ENCODE measurements around the gene SPATA33. TPM values are rescaled to one million over a fixed set of nuclear protein-coding genes. Genes with fewer than 3 reads are reported as not detected.
A peak's percentile ranks its signal among the peaks of the same experiment; 100 is the strongest.
"Not testable (repeated sequence)": the region's sequence is repeated elsewhere in the genome, so short reads cannot be mapped to it uniquely, and the experiment has no call there.

SPATA33 gene
- total RNA-seq, 1 donor from 2014 or later = 42.6 TPM

DNA sequence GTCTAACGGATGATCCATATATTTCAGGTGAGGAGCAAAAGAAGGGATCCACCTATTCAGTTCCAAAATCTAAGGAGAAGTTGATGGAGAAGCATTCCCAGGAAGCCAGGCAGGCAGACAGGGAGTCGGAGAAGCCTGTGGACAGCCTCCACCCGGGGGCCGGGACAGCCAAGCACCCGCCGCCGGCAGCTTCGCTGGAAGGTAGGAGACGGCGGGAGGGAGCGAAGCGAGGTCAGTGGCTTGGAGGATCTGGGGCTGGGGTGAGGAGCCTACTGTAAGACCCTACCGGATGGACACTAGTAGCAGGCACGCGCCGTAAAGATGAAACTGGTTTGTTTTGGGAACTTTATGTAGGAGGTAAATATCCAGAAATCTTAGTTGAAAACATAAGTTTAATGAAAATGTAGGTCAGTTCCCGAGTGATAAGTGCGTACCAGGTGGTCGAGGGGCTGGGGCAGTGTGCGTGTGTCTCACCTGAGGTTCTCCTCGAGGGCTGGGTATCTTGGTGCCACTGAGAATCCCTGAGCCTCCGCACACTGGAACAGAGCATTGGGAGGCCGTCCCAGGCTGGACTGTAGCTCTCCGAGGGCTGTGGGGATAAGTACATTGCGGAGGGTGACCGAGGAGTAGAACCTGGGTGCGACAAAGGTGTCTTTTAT is 714 bp downstream of the SPATA33 start:
- peak overlapping the region; percentile 94 for H3K27ac Mint-ChIP-seq (ENCODE audit: unreplicated experiment)

DNA sequence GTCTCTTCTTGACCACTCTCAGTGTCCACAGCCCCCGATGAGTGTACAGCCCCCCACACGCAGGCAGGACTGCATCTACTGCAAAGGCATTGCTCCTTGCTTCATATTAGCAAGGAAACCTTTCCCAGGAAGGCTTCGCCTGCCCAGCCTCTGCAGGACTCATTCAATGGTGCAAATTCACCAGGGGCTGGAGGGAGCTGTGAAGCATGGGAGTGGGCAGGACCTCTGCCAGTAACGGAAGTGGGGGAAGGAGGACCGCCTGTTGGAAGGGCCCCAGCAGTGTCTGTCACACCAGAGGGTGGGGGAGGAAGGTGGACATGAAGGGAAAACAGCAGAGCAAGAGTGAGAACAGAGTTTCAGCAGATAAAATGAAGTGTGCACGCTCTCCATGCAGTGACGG is 2.5 kb downstream of the SPATA33 start:
- H3K4me1 Mint-ChIP-seq = peaks cover 16% of the 10 kb centered on the region
- H3K27me3 Mint-ChIP-seq (ENCODE audit: low read depth) = no peaks in the 10 kb centered on the region
- peak overlapping the region; percentile 67 for H3K4me3 Mint-ChIP-seq
- H3K27ac Mint-ChIP-seq (ENCODE audit: unreplicated experiment) = no peak overlapping the region
- TF ChIP-seq, protein P1, sequence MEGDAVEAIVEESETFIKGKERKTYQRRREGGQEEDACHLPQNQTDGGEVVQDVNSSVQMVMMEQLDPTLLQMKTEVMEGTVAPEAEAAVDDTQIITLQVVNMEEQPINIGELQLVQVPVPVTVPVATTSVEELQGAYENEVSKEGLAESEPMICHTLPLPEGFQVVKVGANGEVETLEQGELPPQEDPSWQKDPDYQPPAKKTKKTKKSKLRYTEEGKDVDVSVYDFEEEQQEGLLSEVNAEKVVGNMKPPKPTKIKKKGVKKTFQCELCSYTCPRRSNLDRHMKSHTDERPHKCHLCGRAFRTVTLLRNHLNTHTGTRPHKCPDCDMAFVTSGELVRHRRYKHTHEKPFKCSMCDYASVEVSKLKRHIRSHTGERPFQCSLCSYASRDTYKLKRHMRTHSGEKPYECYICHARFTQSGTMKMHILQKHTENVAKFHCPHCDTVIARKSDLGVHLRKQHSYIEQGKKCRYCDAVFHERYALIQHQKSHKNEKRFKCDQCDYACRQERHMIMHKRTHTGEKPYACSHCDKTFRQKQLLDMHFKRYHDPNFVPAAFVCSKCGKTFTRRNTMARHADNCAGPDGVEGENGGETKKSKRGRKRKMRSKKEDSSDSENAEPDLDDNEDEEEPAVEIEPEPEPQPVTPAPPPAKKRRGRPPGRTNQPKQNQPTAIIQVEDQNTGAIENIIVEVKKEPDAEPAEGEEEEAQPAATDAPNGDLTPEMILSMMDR (conservative IDR thresholded peaks at IDR 0.05) = no peak
- H3K36me3 Mint-ChIP-seq (ENCODE audit: low read depth) = peaks cover 39% of the 10 kb centered on the region
- DNase-seq (ENCODE audit: low read depth, low spot score) = no peak
- no peaks in the 10 kb centered on the region for H3K9me3 Mint-ChIP-seq

More for the DNA sequence above, 714 bp downstream of the SPATA33 start:
- Mint-ChIP-seq H3K9me3 (no peaks in the 10 kb centered on the region), H3K36me3 (ENCODE audit: low read depth) (peaks cover 28% of the 10 kb centered on the region), H3K27me3 (ENCODE audit: low read depth) (no peaks in the 10 kb centered on the region), H3K4me3 (peak overlapping the region; percentile 89), H3K4me1 (peaks cover 19% of the 10 kb centered on the region)
- no peak for DNase-seq (ENCODE audit: low read depth, low spot score)
- TF ChIP-seq, protein P1 (conservative IDR thresholded peaks at IDR 0.05) = no peak

DNA sequence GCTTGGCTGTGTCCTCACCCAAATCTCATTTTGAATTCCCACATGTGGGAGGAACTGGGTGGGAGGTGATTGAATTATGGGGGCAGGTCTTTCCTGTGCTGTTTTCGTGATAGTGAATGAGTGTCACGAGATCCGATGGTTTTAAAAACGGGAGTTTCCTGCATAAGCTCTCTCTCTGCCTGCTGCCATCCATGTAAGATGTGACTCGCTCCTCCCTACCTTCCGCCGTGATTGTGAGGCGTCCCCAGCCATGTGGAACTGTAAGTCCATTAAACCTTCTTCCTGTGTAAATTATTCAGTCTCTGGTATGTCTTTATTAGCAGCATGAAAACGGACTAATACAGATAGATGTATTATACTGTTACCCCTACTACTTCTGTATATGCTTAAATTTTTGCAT is 3.6 kb downstream of the SPATA33 start:
- TF ChIP-seq, protein P1 (conservative IDR thresholded peaks at IDR 0.05) = no peak
- peaks cover 15% of the 10 kb centered on the region for H3K4me1 Mint-ChIP-seq
- peaks cover 1% of the 10 kb centered on the region for H3K9me3 Mint-ChIP-seq
- no peaks in the 10 kb centered on the region for H3K27me3 Mint-ChIP-seq (ENCODE audit: low read depth)
- H3K27ac Mint-ChIP-seq (ENCODE audit: unreplicated experiment) = no peak overlapping the region
- no peak for DNase-seq (ENCODE audit: low read depth, low spot score)
- peak overlapping the region; percentile 73 for H3K4me3 Mint-ChIP-seq
- H3K36me3 Mint-ChIP-seq (ENCODE audit: low read depth) = peaks cover 48% of the 10 kb centered on the region

DNA sequence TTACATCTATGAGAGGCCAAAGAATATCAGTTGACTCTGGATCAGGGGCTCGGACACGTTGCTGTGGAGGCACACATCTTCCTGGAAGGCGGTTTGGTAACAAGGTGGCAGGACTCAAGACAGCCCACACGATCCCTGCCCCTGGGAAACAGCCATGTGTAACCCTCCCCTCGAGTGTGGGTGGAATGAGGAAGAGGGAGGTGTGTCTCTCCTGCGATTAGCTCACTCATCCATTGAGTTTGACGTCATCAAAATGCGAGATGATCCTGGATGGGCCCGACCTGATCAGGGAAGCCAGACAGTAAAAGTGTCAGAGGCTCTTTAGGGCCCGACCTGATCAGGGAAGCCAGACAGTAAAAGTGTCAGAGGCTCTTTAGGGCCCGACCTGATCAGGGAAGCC is 6.6 kb downstream of the SPATA33 start:
- not testable (repeated sequence) for H3K27me3 Mint-ChIP-seq (ENCODE audit: low read depth); H3K4me1 Mint-ChIP-seq; DNase-seq (ENCODE audit: low read depth, low spot score); H3K27ac Mint-ChIP-seq (ENCODE audit: unreplicated experiment); H3K9me3 Mint-ChIP-seq
- H3K4me3 Mint-ChIP-seq = peak overlapping the region; percentile 25
- H3K36me3 Mint-ChIP-seq (ENCODE audit: low read depth) = peaks cover 54% of the 10 kb centered on the region

DNA sequence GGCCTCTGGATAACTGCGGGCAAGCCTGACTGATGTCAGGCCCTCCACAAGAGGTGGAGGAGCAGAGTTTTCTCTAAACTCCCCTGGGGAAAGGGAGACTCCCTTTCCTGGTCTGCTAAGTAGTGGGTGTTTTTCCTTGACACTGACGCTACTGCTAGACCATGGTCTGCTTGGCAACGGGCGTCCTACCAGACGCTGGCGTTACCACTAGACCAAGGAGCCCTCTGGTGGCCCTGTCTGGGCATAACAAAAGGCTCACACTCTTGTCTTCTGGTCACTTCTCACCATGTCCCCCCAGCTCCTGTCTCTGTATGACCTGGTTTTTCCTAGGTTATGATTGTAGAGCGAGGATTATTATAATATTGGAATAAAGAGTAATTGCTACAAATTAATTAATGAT is 9.4 kb downstream of the SPATA33 start:
- peaks cover 41% of the 10 kb centered on the region for H3K36me3 Mint-ChIP-seq (ENCODE audit: low read depth)

DNA sequence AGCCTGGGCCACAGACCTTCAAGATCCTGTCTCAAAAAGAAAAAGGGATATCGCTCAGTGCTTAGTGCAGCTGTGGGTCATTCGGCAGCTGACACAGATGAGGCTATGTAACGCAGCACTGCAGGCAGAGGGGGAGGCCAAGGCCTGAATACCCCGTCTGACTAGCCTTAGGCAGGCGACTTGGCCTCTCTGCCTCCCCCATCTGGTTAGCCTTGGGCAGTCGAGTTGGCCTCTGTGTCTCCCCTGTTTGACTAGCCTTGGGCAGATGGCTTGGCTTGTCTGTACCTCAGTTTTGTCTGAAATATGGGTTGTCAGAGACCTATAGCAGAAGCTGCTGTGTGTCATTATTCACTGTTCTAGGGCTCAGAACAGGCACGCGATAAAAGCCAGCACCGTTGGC is 10.0 kb downstream of the SPATA33 start:
- Mint-ChIP-seq H3K27me3 (ENCODE audit: low read depth) (no peaks in the 10 kb centered on the region), H3K9me3 (peaks cover 5% of the 10 kb centered on the region), H3K4me3 (no peak overlapping the region), H3K36me3 (ENCODE audit: low read depth) (peaks cover 46% of the 10 kb centered on the region), H3K4me1 (peaks cover 4% of the 10 kb centered on the region), H3K27ac (ENCODE audit: unreplicated experiment) (no peak overlapping the region)
- DNase-seq (ENCODE audit: low read depth, low spot score) = no peak
- TF ChIP-seq, protein P1 (conservative IDR thresholded peaks at IDR 0.05) = no peak

More for the DNA sequence above, 9.4 kb downstream of the SPATA33 start:
- not testable (repeated sequence) for H3K4me1 Mint-ChIP-seq; H3K4me3 Mint-ChIP-seq; H3K27ac Mint-ChIP-seq (ENCODE audit: unreplicated experiment); H3K9me3 Mint-ChIP-seq; H3K27me3 Mint-ChIP-seq (ENCODE audit: low read depth)
- TF ChIP-seq, protein P1 (conservative IDR thresholded peaks at IDR 0.05) = peak; percentile 43
- DNase-seq (ENCODE audit: low read depth, low spot score) = peak; percentile 29
